CD4-positive, alpha-beta T cell treated with Interleukin-2 at 100 ng/mL for 4 hours (primary cell): ENCODE results near the gene CWC22.
"Not testable (repeated sequence)": the region's sequence is repeated elsewhere in the genome, so short reads cannot be mapped to it uniquely, and the experiment has no call there.

ENCODE experiments used
- DNase-seq: peaks from one replicate; pipeline ENCODE4 v3.0.0-alpha.2; 2020; ENCODE audit warnings: low spot score

CWC22 gene

GRCh38 chr2:179950391-179950790 lies 56.7 kb downstream of the CWC22 start:
- no peak for DNase-seq

- no peak for DNase-seq
These were observed 57.7 kb downstream of the CWC22 start for GRCh38 chr2:179949438-179949837.

- DNase-seq = no peak
These were observed 59.0 kb downstream of the CWC22 start for GRCh38 chr2:179948058-179948457.

GRCh38 chr2:179946810-179947615 lies 60.1 kb downstream of the CWC22 start:
- no peak for DNase-seq

- no peak for DNase-seq
These were observed 60.8 kb downstream of the CWC22 start for GRCh38 chr2:179946346-179946745.

- no peak for DNase-seq
These were observed 67.8 kb downstream of the CWC22 start for GRCh38 chr2:179939259-179939658.

GRCh38 chr2:179938026-179938425 lies 69.1 kb downstream of the CWC22 start:
- no peak for DNase-seq

- DNase-seq = no peak
These were observed 70.4 kb downstream of the CWC22 start for GRCh38 chr2:179936654-179937053.

GRCh38 chr2:179936141-179936540 lies 71.0 kb downstream of the CWC22 start:
- no peak for DNase-seq

- DNase-seq = no peak
These were observed 74.3 kb downstream of the CWC22 start for GRCh38 chr2:179932786-179933185.

GRCh38 chr2:179931502-179931901 lies 75.6 kb downstream of the CWC22 start:
- no peak for DNase-seq

- DNase-seq = not testable (repeated sequence)
These were observed 77.1 kb downstream of the CWC22 start for GRCh38 chr2:179929997-179930396.

- DNase-seq = no peak
These were observed 80.1 kb downstream of the CWC22 start for GRCh38 chr2:179927041-179927440.

- DNase-seq = no peak
These were observed 81.4 kb downstream of the CWC22 start for GRCh38 chr2:179925713-179926112.

GRCh38 chr2:179917272-179917671 lies 89.8 kb downstream of the CWC22 start:
- no peak for DNase-seq

GRCh38 chr2:179915395-179915992 lies 91.6 kb downstream of the CWC22 start:
- no peak for DNase-seq

- DNase-seq = no peak
These were observed 93.3 kb downstream of the CWC22 start for GRCh38 chr2:179913809-179914208.

GRCh38 chr2:179911569-179911968 lies 95.5 kb downstream of the CWC22 start:
- no peak for DNase-seq

- DNase-seq = no peak
These were observed 96.4 kb downstream of the CWC22 start for GRCh38 chr2:179910735-179911113.

GRCh38 chr2:179909845-179910734 lies 97.0 kb downstream of the CWC22 start:
- DNase-seq = no peak

GRCh38 chr2:179900655-179901054 lies 106.4 kb downstream of the CWC22 start:
- no peak for DNase-seq

GRCh38 chr2:179899666-179900065 lies 107.4 kb downstream of the CWC22 start:
- DNase-seq = no peak

GRCh38 chr2:179898873-179899272 lies 108.2 kb downstream of the CWC22 start:
- DNase-seq = no peak
